ENCODE results near the gene PSD2.

GRCh38 chr5:139849942-139850341 is 54.3 kb downstream of the PSD2 start:
- TF ChIP-seq, protein P1, sequence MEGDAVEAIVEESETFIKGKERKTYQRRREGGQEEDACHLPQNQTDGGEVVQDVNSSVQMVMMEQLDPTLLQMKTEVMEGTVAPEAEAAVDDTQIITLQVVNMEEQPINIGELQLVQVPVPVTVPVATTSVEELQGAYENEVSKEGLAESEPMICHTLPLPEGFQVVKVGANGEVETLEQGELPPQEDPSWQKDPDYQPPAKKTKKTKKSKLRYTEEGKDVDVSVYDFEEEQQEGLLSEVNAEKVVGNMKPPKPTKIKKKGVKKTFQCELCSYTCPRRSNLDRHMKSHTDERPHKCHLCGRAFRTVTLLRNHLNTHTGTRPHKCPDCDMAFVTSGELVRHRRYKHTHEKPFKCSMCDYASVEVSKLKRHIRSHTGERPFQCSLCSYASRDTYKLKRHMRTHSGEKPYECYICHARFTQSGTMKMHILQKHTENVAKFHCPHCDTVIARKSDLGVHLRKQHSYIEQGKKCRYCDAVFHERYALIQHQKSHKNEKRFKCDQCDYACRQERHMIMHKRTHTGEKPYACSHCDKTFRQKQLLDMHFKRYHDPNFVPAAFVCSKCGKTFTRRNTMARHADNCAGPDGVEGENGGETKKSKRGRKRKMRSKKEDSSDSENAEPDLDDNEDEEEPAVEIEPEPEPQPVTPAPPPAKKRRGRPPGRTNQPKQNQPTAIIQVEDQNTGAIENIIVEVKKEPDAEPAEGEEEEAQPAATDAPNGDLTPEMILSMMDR (IDR thresholded peaks at IDR 0.05; ENCODE audit: insufficient read depth, low read depth, low read length): no peak
- no peak for TF ChIP-seq EZH2 (IDR thresholded peaks at IDR 0.05; ENCODE audit: insufficient read depth, low read length)

Measured in astrocyte (in vitro differentiated cells and primary cell).